Transverse colon (tissue), 4 donors: Measurements from ENCODE around the gene HEG1. TPM values are rescaled to one million over a fixed set of nuclear protein-coding genes. Genes with fewer than 3 reads are reported as not detected.
A peak's percentile ranks its signal among the peaks of the same experiment; 100 is the strongest.

Experiments used
- DNase-seq: peaks from one replicate; pipeline ENCODE4 v3.0.0-alpha.2; 2019
- H3K27ac ChIP-seq, 4 donors: fragments of 200-600 bp; sonication (generic); 2 replicates each; pipeline ENCODE4 v1.5.1; 2016 to 2018; ENCODE audit warnings: inconsistent platforms in 4 of 4
- H3K27me3 ChIP-seq: fragments of 200-600 bp; sonication (generic); 2 replicates; pipeline ENCODE4 v1.5.1; 2017; ENCODE audit warnings: inconsistent platforms
- H3K36me3 ChIP-seq, 4 donors: fragments of 200-600 bp; sonication (generic); 2 replicates each; pipeline ENCODE4 v1.5.1; 2017 to 2019; ENCODE audit warnings: inconsistent platforms in 4 of 4
- H3K4me1 ChIP-seq, 4 donors: fragments of 200-600 bp; sonication (generic); 2 replicates each; pipeline ENCODE4 v1.5.1; 2017 to 2020; ENCODE audit warnings: inconsistent platforms in 4 of 4
- H3K4me3 ChIP-seq, 4 donors: fragments of 200-600 bp; sonication (generic); 1 replicate in 1 of 4; 2 replicates in 3 of 4; pipeline versions ENCODE4 v1.5.1 to v1.6.1; 2017 to 2019; ENCODE audit warnings: inconsistent platforms in 4 of 4
- H3K9me3 ChIP-seq, 2 donors: fragments of 200-600 bp; sonication (generic); 2 replicates each; pipeline ENCODE4 v1.5.1; 2017 to 2019; ENCODE audit warnings: inconsistent platforms in 2 of 2
- CTCF ChIP-seq, 5 experiments: fragments of 200-600 bp in 3 of 5; fragments of 450-650 bp in 2 of 5; sonication (generic) in 3 of 5; IDR thresholded peaks; 1 replicate in 2 of 5; 2 replicates in 3 of 5; pipeline ENCODE4 v1.5.1; 2016 to 2017; ENCODE audit warnings: antibody characterized with exemption in 5 of 5, inconsistent platforms in 3 of 5, mild to moderate bottlenecking in 2 of 5, moderate library complexity in 1 of 5
- EP300 ChIP-seq: sonication (generic); formaldehyde crosslinking; IDR thresholded peaks from one replicate; pipeline ENCODE4 v1.6.1; 2017; ENCODE audit warnings: antibody characterized with exemption, low read depth
- POLR2A ChIP-seq: fragments of 450-650 bp; IDR thresholded peaks from one replicate; pipeline ENCODE4 v1.6.1; 2016; ENCODE audit warnings: antibody characterized with exemption, mild to moderate bottlenecking, moderate library complexity
- POLR2AphosphoS5 ChIP-seq, 3 donors: sonication (generic); formaldehyde crosslinking; IDR thresholded peaks; one replicate each; pipeline ENCODE4 v1.6.1; 2016; ENCODE audit warnings: antibody characterized with exemption in 3 of 3
- WGBS, 2 donors: methylation state at CpG; one replicate each; pipeline ENCODE4 v1.1.5; 2018; ENCODE audit warnings: low coverage in 1 of 2; 5-methylcytosine and 5-hydroxymethylcytosine counted together
- in situ Hi-C, 4 donors: fragments of 200-750 bp; cut with MboI; loops; one replicate each; pipeline versions ENCODE4 v1.15.0 to v1.15.1; 2017; ENCODE audit warnings: low sequenced_read_pairs in 3 of 4, low pct_ligation_motif_present in 1 of 4, low pct_unique_long_range_greater_than_20kb in 1 of 4
- intact Hi-C: fragments of 100-400 bp; cut with DNase I; formaldehyde crosslinking; loops from one replicate; pipeline ENCODE4 v1.15.1; 2023; ENCODE audit warnings: low total_unique reads
- total RNA-seq, 4 donors: library from RNA; depleted of rRNA; stranded (reverse); fragments of >200 nt; gene quantifications; one replicate each; pipeline ENCODE4 v1.1.0, GENCODE V29; 2016

HEG1 gene
- total RNA-seq, 4 donors from 2014 or later, result 8.9 to 97.3 (median 10.6) TPM

- no peak for TF ChIP-seq CTCF (IDR thresholded peaks at IDR 0.05)
- no peak for TF ChIP-seq EP300
- TF ChIP-seq POLR2A, result no peak
- TF ChIP-seq POLR2AphosphoS5 (IDR thresholded peaks at IDR 0.05), result no peak
- Histone ChIP-seq H3K9me3 (no peaks in the 10 kb centered on the region), H3K27me3 (no peaks in the 10 kb centered on the region), H3K4me3 (no peak overlapping the region), H3K36me3 (no peaks in the 10 kb centered on the region), H3K27ac (peak overlapping the region; percentile 73 to 88 (median 82)), H3K4me1 (peaks cover 0 to 29% (median 17%) of the 10 kb centered on the region in 4 donors)
- WGBS, 2 donors, result 28 to 39% methylated on average over 4 to 5 of the region's 5 CpGs
- intact Hi-C loops, result no loop called here
- in situ Hi-C loops, result loop anchor here in 1 of 4 donors (25.0 kb wide), 1 partner anchor 501 kb away; no protein-coding TSS in a partner anchor
- no peak for DNase-seq
Observed at GRCh38 chr3:124935794-124936542, 119.8 kb downstream of the HEG1 start.

- peak overlapping the region; percentile 73 to 88 (median 82) for H3K27ac ChIP-seq
- in situ Hi-C loops (loop anchor here in 1 of 4 donors (25.0 kb wide), 1 partner anchor 502 kb away; no protein-coding TSS in a partner anchor), intact Hi-C loops (no loop called here)
- DNase-seq, result no peak
- H3K36me3 ChIP-seq, result no peaks in the 10 kb centered on the region
- peak overlapping the region in 1 of 4 donors; percentile 53 for H3K4me3 ChIP-seq
- no peaks in the 10 kb centered on the region for H3K27me3 ChIP-seq
- no peaks in the 10 kb centered on the region for H3K9me3 ChIP-seq
- H3K4me1 ChIP-seq, result peaks cover 0 to 36% (median 20%) of the 10 kb centered on the region in 4 donors
- no peak for TF ChIP-seq EP300
- no peak for TF ChIP-seq CTCF (IDR thresholded peaks at IDR 0.05)
- no peak for TF ChIP-seq POLR2A
- TF ChIP-seq POLR2AphosphoS5 (IDR thresholded peaks at IDR 0.05), result no peak
Observed at GRCh38 chr3:124935264-124935663, 120.5 kb downstream of the HEG1 start.

- intact Hi-C loops (no loop called here), in situ Hi-C loops (loop anchor here in 1 of 4 donors (25.0 kb wide), 1 partner anchor 503 kb away; no protein-coding TSS in a partner anchor)
- no peaks in the 10 kb centered on the region for H3K27me3 ChIP-seq
- peaks cover 0 to 43% (median 20%) of the 10 kb centered on the region in 4 donors for H3K4me1 ChIP-seq
- TF ChIP-seq CTCF (IDR thresholded peaks at IDR 0.05) (no peak), EP300 (no peak), POLR2A (peak; percentile 96), POLR2AphosphoS5 (IDR thresholded peaks at IDR 0.05) (peak; percentile 75 to 99 (median 99))
- H3K4me3 ChIP-seq, result peak within 1 kb of the TSS; percentile 6 to 53 (median 46)
- 42 to 52% methylated on average over 5 of the region's 5 CpGs for WGBS, 2 donors
- H3K27ac ChIP-seq, result peak within 1 kb of the TSS; percentile 73 to 88 (median 82)
- H3K9me3 ChIP-seq, result no peaks in the 10 kb centered on the region
- no peak for DNase-seq
- no peaks in the 10 kb centered on the region for H3K36me3 ChIP-seq
Observed at GRCh38 chr3:124934577-124934976, 121.2 kb downstream of the HEG1 start, which contains the start of gene MUC13. Gene MUC13, minus strand, starts transcription at chr3:124934751. Its CDS starts 39 bp downstream, at chr3:124934712.
